ENCODE measurements around the gene SMG7. TPM values are rescaled to one million over a fixed set of nuclear protein-coding genes. Genes with fewer than 3 reads are reported as not detected.

Gene SMG7
- total and polyA plus RNA-seq, 2 donors (not counting 3 experiments of a cell fraction or from before 2014, with no cell fraction given), result 25.4 to 47.1 TPM

DNA sequence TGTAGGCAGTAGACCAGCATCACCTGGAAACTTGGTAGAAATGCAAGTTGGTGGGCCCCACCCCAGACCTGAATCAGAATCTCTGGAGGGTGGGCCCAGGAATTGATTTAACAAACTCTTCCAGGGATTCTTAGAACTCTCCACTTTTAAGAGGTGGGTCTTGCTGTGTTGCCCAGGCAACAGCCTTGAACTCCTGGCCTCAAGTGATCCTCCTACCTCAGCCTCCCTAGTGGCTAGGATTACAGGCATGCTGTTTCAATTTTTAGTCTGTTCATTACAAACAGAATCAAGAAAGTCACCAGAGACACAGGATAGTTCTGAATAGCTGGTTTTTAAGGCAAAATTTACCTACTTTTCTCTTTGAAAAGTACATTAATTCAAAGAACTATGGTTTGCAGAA is 86.8 kb downstream of the SMG7 start:
- H3K9me1 ChIP-seq (replicated peaks; ENCODE audit: control insufficient read depth, extremely low read depth, insufficient read depth, low read length), result no peaks in the 10 kb centered on the region
- H3K36me3 ChIP-seq (ENCODE audit: control insufficient read depth in 2 of 2, extremely low read depth in 1 of 2, insufficient read depth in 2 of 2, low read length in 2 of 2), result peaks cover under 1 to 2% of the 10 kb centered on the region in 2 experiments
- no peaks in the 10 kb centered on the region for H3K9me3 ChIP-seq (replicated peaks; ENCODE audit: control insufficient read depth, insufficient read depth, low read length)
- no peak for DNase-seq (ENCODE audit: low read depth, low spot score)
- H3K4me2 ChIP-seq (ENCODE audit: insufficient read depth, low read length), result no peak overlapping the region
- H3K27me3 ChIP-seq (ENCODE audit: control insufficient read depth in 2 of 2, insufficient read depth in 2 of 2, low read length in 2 of 2), result no peaks in the 10 kb centered on the region
- BruUV-seq (replicated peaks), result no TSS peak
- H3K79me2 ChIP-seq (ENCODE audit: control insufficient read depth, insufficient read depth, low read length), result no peaks in the 10 kb centered on the region
- H3K9ac ChIP-seq (replicated peaks; ENCODE audit: extremely low read depth, insufficient read depth, low read length), result no peak overlapping the region
- no peak for FAIRE-seq
- ChIA-PET CTCF (interaction anchor here (0.9 kb wide), 1 partner anchor 19 kb away, joined by 3 read pairs; no protein-coding TSS in a partner anchor), POLR2A (no interaction called here)
- intact Hi-C loops (cut with micrococcal nuclease), result no loop called here
- H3K4me3 ChIP-seq (replicated peaks in 1 of 3; ENCODE audit: insufficient read depth in 1 of 3, low read depth in 1 of 3, low read length in 3 of 3), result no peak overlapping the region
- dilution Hi-C loops (cut with MboI; ENCODE audit: extremely low pct_ligation_motif_present, low sequenced_read_pairs), result no loop called here
- H4K20me1 ChIP-seq (replicated peaks; ENCODE audit: control insufficient read depth, extremely low read depth, insufficient read depth, low read length), result no peaks in the 10 kb centered on the region
- no peak overlapping the region for H3K27ac ChIP-seq (ENCODE audit: insufficient read depth, low read depth, low read length)
- no peak overlapping the region for H2AFZ ChIP-seq (ENCODE audit: low read depth, low read length)
- no peaks in the 10 kb centered on the region for H3K4me1 ChIP-seq (ENCODE audit: control insufficient read depth, extremely low read depth, insufficient read depth, low read length)
- TF ChIP-seq MYC (IDR thresholded peaks at IDR 0.05; ENCODE audit: low read depth, low read length), result no peak
- TF ChIP-seq, protein P1, sequence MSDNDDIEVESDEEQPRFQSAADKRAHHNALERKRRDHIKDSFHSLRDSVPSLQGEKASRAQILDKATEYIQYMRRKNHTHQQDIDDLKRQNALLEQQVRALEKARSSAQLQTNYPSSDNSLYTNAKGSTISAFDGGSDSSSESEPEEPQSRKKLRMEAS (IDR thresholded peaks at IDR 0.05; ENCODE audit: insufficient read depth, insufficient read length), result no peak
- TF ChIP-seq EZH2 (IDR thresholded peaks at IDR 0.05; ENCODE audit: borderline replicate concordance, low read depth, low read length, severe bottlenecking), result no peak
- TF ChIP-seq POLR2AphosphoS5 (IDR thresholded peaks at IDR 0.05; ENCODE audit: insufficient read depth, low read depth, low read length), result no peak
- TF ChIP-seq GATA2 (IDR thresholded peaks at IDR 0.05; ENCODE audit: insufficient read depth, insufficient read length, low read depth, low read length), result no peak
- TF ChIP-seq POLR2A (IDR thresholded peaks at IDR 0.05; ENCODE audit: low read depth, low read length), result no peak
- TF ChIP-seq JUN (IDR thresholded peaks at IDR 0.05; ENCODE audit: borderline replicate concordance, insufficient read depth, insufficient read length, low read depth), result no peak
- TF ChIP-seq, protein P2, sequence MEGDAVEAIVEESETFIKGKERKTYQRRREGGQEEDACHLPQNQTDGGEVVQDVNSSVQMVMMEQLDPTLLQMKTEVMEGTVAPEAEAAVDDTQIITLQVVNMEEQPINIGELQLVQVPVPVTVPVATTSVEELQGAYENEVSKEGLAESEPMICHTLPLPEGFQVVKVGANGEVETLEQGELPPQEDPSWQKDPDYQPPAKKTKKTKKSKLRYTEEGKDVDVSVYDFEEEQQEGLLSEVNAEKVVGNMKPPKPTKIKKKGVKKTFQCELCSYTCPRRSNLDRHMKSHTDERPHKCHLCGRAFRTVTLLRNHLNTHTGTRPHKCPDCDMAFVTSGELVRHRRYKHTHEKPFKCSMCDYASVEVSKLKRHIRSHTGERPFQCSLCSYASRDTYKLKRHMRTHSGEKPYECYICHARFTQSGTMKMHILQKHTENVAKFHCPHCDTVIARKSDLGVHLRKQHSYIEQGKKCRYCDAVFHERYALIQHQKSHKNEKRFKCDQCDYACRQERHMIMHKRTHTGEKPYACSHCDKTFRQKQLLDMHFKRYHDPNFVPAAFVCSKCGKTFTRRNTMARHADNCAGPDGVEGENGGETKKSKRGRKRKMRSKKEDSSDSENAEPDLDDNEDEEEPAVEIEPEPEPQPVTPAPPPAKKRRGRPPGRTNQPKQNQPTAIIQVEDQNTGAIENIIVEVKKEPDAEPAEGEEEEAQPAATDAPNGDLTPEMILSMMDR (IDR thresholded peaks at IDR 0.05; ENCODE audit: extremely low read depth in 1 of 2, insufficient read depth in 1 of 2, low read depth in 1 of 2, low read length in 2 of 2), result no peak
- no peak for TF ChIP-seq FOS (IDR thresholded peaks at IDR 0.05; ENCODE audit: borderline replicate concordance, insufficient read depth, low read length)
